ENCODE data around the gene CHD2. TPM values are rescaled to one million over a fixed set of nuclear protein-coding genes. Genes with fewer than 3 reads are reported as not detected.

The CHD2 gene
- total and polyA plus RNA-seq, 4 donors, result 13.9 to 90.2 (median 49.4) TPM

GRCh38 chr15:93072411-93073394 is 172.6 kb downstream of the CHD2 start:
- WGBS, result 2% methylated on average over 96 of the region's 96 CpGs
- TF ChIP-seq ATF3 (IDR thresholded peaks at IDR 0.05) (no peak), ZBTB33 (IDR thresholded peaks at IDR 0.05) (no peak), JUND (IDR thresholded peaks at IDR 0.05) (no peak)
- H3K4me1 ChIP-seq (ENCODE audit: control insufficient read depth in 4 of 4, insufficient read depth in 4 of 4, low read length in 3 of 4), result peaks cover 8 to 19% (median 9%) of the 10 kb centered on the region in 4 donors
- H3K4me3 ChIP-seq (ENCODE audit: low read depth in 1 of 3, low read length in 3 of 3), result peak overlapping the region in 2 of 3 donors; percentile 8 to 30
- peaks cover 2 to 24% (median 17%) of the 10 kb centered on the region in 4 donors for H3K27me3 ChIP-seq (ENCODE audit: control insufficient read depth in 4 of 4, insufficient read depth in 4 of 4, low read length in 3 of 4)
- H3K9me3 ChIP-seq (ENCODE audit: control insufficient read depth in 4 of 4, low read length in 3 of 4), result no peaks in the 10 kb centered on the region
- no peak overlapping the region for H3K9ac ChIP-seq (ENCODE audit: low read depth in 1 of 2, low read length in 2 of 2)
- no peaks in the 10 kb centered on the region for H3K36me3 ChIP-seq (ENCODE audit: control insufficient read depth in 4 of 4, insufficient read depth in 3 of 4, low read depth in 1 of 4, low read length in 3 of 4)
- no peak overlapping the region for H3K27ac ChIP-seq (ENCODE audit: low read depth in 1 of 2, low read length in 2 of 2)
- DNase-seq (ENCODE audit: low spot score), result peak; percentile 53

DNA sequence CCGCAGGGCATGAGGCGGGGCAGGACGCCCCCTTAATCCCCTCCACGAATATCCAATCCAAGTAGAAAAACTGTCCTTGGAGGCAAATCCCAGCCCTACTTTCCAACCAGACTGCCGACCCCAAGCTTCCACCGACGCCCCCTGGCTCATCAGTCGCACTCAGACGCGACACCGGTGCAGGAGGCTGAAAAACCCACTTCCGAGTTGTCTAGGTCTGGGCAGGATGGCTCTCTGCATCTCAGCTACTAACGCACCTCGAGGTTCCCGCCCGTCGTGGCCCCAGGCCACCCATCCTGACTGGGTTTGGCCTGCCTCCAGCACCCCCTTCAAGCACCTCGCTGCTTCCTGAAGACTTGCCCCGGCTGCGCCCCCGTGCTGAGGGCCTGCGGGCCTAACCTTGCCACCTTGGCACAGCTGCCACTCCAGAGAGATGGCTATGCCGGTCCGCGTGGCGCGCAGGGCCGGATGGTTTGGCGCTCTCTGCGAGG is 173.4 kb downstream of the CHD2 start:
- no peak for DNase-seq (ENCODE audit: low spot score)
- 39% methylated on average over 30 of the region's 30 CpGs for WGBS
- H3K9ac ChIP-seq (ENCODE audit: low read depth in 1 of 2, low read length in 2 of 2), result no peak overlapping the region
- H3K4me3 ChIP-seq (ENCODE audit: low read depth in 1 of 3, low read length in 3 of 3), result peak overlapping the region in 1 of 3 donors; percentile 30
- peaks cover 8 to 19% (median 9%) of the 10 kb centered on the region in 4 donors for H3K4me1 ChIP-seq (ENCODE audit: control insufficient read depth in 4 of 4, insufficient read depth in 4 of 4, low read length in 3 of 4)
- peaks cover 2 to 24% (median 17%) of the 10 kb centered on the region in 4 donors for H3K27me3 ChIP-seq (ENCODE audit: control insufficient read depth in 4 of 4, insufficient read depth in 4 of 4, low read length in 3 of 4)
- no peak overlapping the region for H3K27ac ChIP-seq (ENCODE audit: low read depth in 1 of 2, low read length in 2 of 2)
- no peaks in the 10 kb centered on the region for H3K9me3 ChIP-seq (ENCODE audit: control insufficient read depth in 4 of 4, low read length in 3 of 4)
- no peak for TF ChIP-seq YY1 (IDR thresholded peaks at IDR 0.05)
- TF ChIP-seq HNF4A (conservative IDR thresholded peaks at IDR 0.05), result no peak
- TF ChIP-seq, protein P1, sequence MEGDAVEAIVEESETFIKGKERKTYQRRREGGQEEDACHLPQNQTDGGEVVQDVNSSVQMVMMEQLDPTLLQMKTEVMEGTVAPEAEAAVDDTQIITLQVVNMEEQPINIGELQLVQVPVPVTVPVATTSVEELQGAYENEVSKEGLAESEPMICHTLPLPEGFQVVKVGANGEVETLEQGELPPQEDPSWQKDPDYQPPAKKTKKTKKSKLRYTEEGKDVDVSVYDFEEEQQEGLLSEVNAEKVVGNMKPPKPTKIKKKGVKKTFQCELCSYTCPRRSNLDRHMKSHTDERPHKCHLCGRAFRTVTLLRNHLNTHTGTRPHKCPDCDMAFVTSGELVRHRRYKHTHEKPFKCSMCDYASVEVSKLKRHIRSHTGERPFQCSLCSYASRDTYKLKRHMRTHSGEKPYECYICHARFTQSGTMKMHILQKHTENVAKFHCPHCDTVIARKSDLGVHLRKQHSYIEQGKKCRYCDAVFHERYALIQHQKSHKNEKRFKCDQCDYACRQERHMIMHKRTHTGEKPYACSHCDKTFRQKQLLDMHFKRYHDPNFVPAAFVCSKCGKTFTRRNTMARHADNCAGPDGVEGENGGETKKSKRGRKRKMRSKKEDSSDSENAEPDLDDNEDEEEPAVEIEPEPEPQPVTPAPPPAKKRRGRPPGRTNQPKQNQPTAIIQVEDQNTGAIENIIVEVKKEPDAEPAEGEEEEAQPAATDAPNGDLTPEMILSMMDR (IDR thresholded peaks at IDR 0.05; ENCODE audit: low read depth, low read length, missing input control), result no peak
- no peak for TF ChIP-seq GABPA (IDR thresholded peaks at IDR 0.05 in 1 of 2, conservative IDR thresholded peaks at IDR 0.05 in 1 of 2)
- no peak for TF ChIP-seq MAX (IDR thresholded peaks at IDR 0.05)
- no peak for TF ChIP-seq FOXA2 (IDR thresholded peaks at IDR 0.05)
- TF ChIP-seq RXRA (IDR thresholded peaks at IDR 0.05), result no peak
- TF ChIP-seq HNF4G (IDR thresholded peaks at IDR 0.05), result no peak
- H3K36me3 ChIP-seq (ENCODE audit: control insufficient read depth in 4 of 4, insufficient read depth in 3 of 4, low read depth in 1 of 4, low read length in 3 of 4), result no peaks in the 10 kb centered on the region

DNA sequence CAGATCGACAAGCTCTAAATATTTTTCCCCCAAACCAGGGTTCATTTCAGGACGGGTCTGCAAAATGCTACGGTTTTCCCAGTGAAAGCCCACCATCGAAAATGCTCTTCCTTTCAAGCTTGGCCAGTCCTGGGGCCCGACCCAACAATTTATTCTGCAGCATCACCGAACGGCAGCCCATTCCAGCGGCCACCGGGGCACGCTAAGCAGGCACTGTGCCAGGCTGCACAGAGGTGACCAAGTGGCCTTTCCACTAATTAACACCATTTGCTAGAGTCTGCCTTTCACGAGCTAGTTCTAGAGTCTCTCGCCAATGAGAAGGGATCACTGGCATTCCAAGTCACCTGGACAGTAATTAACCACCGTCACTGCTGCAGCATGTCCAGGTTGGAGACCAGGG is 174.5 kb downstream of the CHD2 start:
- Histone ChIP-seq H3K36me3 (ENCODE audit: control insufficient read depth in 4 of 4, insufficient read depth in 3 of 4, low read depth in 1 of 4, low read length in 3 of 4) (no peaks in the 10 kb centered on the region), H3K9ac (ENCODE audit: low read depth in 1 of 2, low read length in 2 of 2) (no peak overlapping the region), H3K27me3 (ENCODE audit: control insufficient read depth in 4 of 4, insufficient read depth in 4 of 4, low read length in 3 of 4) (peaks cover 2 to 24% (median 17%) of the 10 kb centered on the region in 4 donors), H3K4me1 (ENCODE audit: control insufficient read depth in 4 of 4, insufficient read depth in 4 of 4, low read length in 3 of 4) (peaks cover 8 to 19% (median 9%) of the 10 kb centered on the region in 4 donors), H3K4me3 (ENCODE audit: low read depth in 1 of 3, low read length in 3 of 3) (no peak overlapping the region), H3K9me3 (ENCODE audit: control insufficient read depth in 4 of 4, low read length in 3 of 4) (no peaks in the 10 kb centered on the region), H3K27ac (ENCODE audit: low read depth in 1 of 2, low read length in 2 of 2) (no peak overlapping the region)
- DNase-seq (ENCODE audit: low spot score), result no peak
- 78% methylated on average over 13 of the region's 13 CpGs for WGBS
- no peak for TF ChIP-seq FOXA1 (IDR thresholded peaks at IDR 0.05)
- no peak for TF ChIP-seq JUND (IDR thresholded peaks at IDR 0.05)
- TF ChIP-seq ZBTB33 (IDR thresholded peaks at IDR 0.05), result no peak
- no peak for TF ChIP-seq RAD21 (IDR thresholded peaks at IDR 0.05)
- no peak for TF ChIP-seq FOXA2 (IDR thresholded peaks at IDR 0.05)
- no peak for TF ChIP-seq SP1 (IDR thresholded peaks at IDR 0.05)
- TF ChIP-seq REST (IDR thresholded peaks at IDR 0.05), result no peak
- no peak for TF ChIP-seq EGR1 (IDR thresholded peaks at IDR 0.05; ENCODE audit: low read depth in 2 of 2)
